ENCODE measurements around the gene GBX1.

The GBX1 gene

DNA sequence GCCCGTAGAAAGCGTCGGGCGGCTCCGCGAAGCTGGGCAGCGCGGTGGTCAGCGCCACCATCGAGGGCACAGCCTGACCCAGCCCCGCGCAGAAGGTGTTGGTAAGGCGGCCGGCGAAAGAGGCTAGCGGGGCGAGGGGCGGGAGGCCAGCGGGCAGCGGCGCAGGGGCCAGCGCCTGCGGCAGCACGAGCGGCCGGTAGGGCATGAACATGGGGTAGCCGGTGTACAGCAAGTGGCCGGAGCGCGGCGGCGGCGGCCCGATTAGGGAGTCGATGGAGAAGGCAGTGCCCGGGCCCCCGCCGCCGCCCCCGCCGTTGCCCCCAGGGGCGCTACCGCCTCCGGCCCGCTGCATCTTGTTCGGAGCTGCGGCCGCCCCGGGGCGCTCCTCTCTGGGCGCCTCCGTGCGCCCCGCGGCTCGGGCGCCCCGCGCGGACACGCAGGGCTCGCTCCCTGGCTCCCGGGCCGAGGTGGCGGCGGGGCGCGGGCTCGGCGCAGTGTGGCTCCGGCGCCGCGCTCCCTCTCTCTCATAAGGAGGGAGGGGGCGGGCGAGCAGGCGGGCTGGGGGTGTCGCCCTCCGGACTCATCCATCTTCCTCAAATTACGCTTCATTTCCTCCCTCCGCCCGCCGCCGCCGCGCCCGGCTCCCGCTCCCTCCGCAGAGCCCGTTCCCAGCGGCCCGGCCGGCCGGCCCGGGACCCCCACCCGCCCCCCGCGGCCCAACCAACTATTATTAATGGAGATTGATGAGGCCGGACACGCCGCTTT lies at the start of gene GBX1:
GBX1 (minus strand) TSS at position 498 of the 765 bp plus-strand sequence; CDS start at position 352, 146 bp downstream.
- Histone ChIP-seq H3K27ac (ENCODE audit: low read length) (no peak within 1 kb of the TSS), H3K4me3 (ENCODE audit: low read length) (peak within 1 kb of the TSS; percentile 59), H3K27me3 (ENCODE audit: insufficient read depth, low read length) (peaks cover 99% of the 10 kb centered on the region), H3K9ac (ENCODE audit: low read depth, low read length) (no peak within 1 kb of the TSS), H3K4me1 (ENCODE audit: insufficient read depth, low read length) (0 out of 2 replicates have a peak, but pooled peaks cover 3% of the 10 kb centered on the region), H3K36me3 (ENCODE audit: insufficient read depth, low read depth, low read length) (no peaks in the 10 kb centered on the region), H3K9me3 (ENCODE audit: insufficient read depth, low read depth, low read length) (no peaks in the 10 kb centered on the region)

GRCh38 chr7:151215396-151215795 lies 47.9 kb upstream of the GBX1 start:
- Histone ChIP-seq H3K4me1 (ENCODE audit: insufficient read depth, low read length) (peaks cover 4% of the 10 kb centered on the region; the same call in 1 of the 2 replicates), H3K36me3 (ENCODE audit: insufficient read depth, low read depth, low read length) (peaks cover 82% of the 10 kb centered on the region), H3K9me3 (ENCODE audit: insufficient read depth, low read depth, low read length) (no peaks in the 10 kb centered on the region), H3K4me3 (ENCODE audit: low read length) (no peak overlapping the region), H3K27ac (ENCODE audit: low read length) (no peak overlapping the region), H3K9ac (ENCODE audit: low read depth, low read length) (no peak overlapping the region), H3K27me3 (ENCODE audit: insufficient read depth, low read length) (no peaks in the 10 kb centered on the region)

- peaks cover 69% of the 10 kb centered on the region for H3K36me3 ChIP-seq (ENCODE audit: insufficient read depth, low read depth, low read length)
- H3K4me1 ChIP-seq (ENCODE audit: insufficient read depth, low read length): peaks cover 4% of the 10 kb centered on the region; the same call in 1 of the 2 replicates
- no peaks in the 10 kb centered on the region for H3K27me3 ChIP-seq (ENCODE audit: insufficient read depth, low read length)
- H3K9me3 ChIP-seq (ENCODE audit: insufficient read depth, low read depth, low read length): no peaks in the 10 kb centered on the region
- no peak overlapping the region for H3K9ac ChIP-seq (ENCODE audit: low read depth, low read length)
- no peak overlapping the region for H3K27ac ChIP-seq (ENCODE audit: low read length)
- H3K4me3 ChIP-seq (ENCODE audit: low read length): no peak overlapping the region
Measured at GRCh38 chr7:151213826-151214225, 46.3 kb upstream of the GBX1 start.

DNA sequence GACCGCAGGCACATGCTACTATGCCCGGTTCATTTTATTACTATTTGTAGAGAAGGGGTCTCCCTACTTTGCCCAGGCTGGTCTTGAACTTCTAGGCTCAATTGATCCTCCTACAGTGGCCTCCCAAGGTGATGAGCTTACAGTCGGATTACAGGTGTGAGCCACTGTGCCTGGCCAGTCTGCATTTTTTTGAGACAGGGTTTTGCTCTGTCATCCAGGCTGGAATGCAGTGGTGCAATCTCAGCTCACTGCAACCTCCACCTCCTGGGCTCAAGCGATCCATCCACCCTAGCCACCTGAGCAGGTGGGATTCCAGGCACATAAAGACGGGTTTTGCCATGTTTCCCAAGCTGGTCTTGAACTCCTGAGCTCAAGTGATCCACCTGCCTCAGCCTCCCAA lies 45.1 kb upstream of the GBX1 start:
- peaks cover 4% of the 10 kb centered on the region; the same call in 1 of the 2 replicates for H3K4me1 ChIP-seq (ENCODE audit: insufficient read depth, low read length)
- no peak overlapping the region for H3K4me3 ChIP-seq (ENCODE audit: low read length)
- H3K36me3 ChIP-seq (ENCODE audit: insufficient read depth, low read depth, low read length): peaks cover 57% of the 10 kb centered on the region
- H3K9me3 ChIP-seq (ENCODE audit: insufficient read depth, low read depth, low read length): no peaks in the 10 kb centered on the region
- H3K27me3 ChIP-seq (ENCODE audit: insufficient read depth, low read length): no peaks in the 10 kb centered on the region
- no peak overlapping the region for H3K9ac ChIP-seq (ENCODE audit: low read depth, low read length)
- no peak overlapping the region for H3K27ac ChIP-seq (ENCODE audit: low read length)

- no peak overlapping the region for H3K9ac ChIP-seq (ENCODE audit: low read depth, low read length)
- H3K27me3 ChIP-seq (ENCODE audit: insufficient read depth, low read length): no peaks in the 10 kb centered on the region
- no peak overlapping the region for H3K4me3 ChIP-seq (ENCODE audit: low read length)
- peaks cover 4% of the 10 kb centered on the region; the same call in 1 of the 2 replicates for H3K4me1 ChIP-seq (ENCODE audit: insufficient read depth, low read length)
- no peaks in the 10 kb centered on the region for H3K9me3 ChIP-seq (ENCODE audit: insufficient read depth, low read depth, low read length)
- peaks cover 44% of the 10 kb centered on the region for H3K36me3 ChIP-seq (ENCODE audit: insufficient read depth, low read depth, low read length)
- H3K27ac ChIP-seq (ENCODE audit: low read length): no peak overlapping the region
Measured at GRCh38 chr7:151211155-151211772, 43.8 kb upstream of the GBX1 start.

GRCh38 chr7:151210087-151210854 lies 42.8 kb upstream of the GBX1 start, which contains the start of gene H2BK1:
Gene H2BK1, minus strand, starts transcription at chr7:151210488. Its CDS starts 170 bp downstream, at chr7:151210318.
- Histone ChIP-seq H3K27me3 (ENCODE audit: insufficient read depth, low read length) (no peaks in the 10 kb centered on the region; the same call in 1 of the 2 replicates), H3K4me3 (ENCODE audit: low read length) (no peak within 1 kb of the TSS), H3K27ac (ENCODE audit: low read length) (no peak within 1 kb of the TSS), H3K9ac (ENCODE audit: low read depth, low read length) (no peak within 1 kb of the TSS), H3K9me3 (ENCODE audit: insufficient read depth, low read depth, low read length) (no peaks in the 10 kb centered on the region), H3K4me1 (ENCODE audit: insufficient read depth, low read length) (peaks cover 4% of the 10 kb centered on the region; the same call in 1 of the 2 replicates), H3K36me3 (ENCODE audit: insufficient read depth, low read depth, low read length) (peaks cover 34% of the 10 kb centered on the region)

DNA sequence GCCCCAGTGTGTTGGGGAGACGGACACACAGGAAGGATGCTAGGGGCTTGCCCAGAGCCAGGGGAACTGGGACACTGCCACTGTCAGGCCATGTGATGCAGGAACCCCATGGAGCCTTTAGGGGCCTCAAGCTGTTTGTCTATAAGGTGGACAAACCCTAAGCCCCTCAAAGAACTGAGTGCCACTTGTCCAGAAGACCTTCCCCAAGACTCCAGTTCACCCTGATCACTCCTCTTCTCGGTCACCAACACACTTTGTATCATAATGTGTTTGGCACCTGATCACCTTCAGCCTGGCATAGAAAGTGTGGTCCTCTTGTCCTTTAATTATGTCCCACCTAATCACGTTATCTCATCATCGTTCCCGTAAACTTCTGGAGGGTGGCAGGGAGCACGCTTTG lies 42.1 kb upstream of the GBX1 start:
- Histone ChIP-seq H3K36me3 (ENCODE audit: insufficient read depth, low read depth, low read length) (peaks cover 27% of the 10 kb centered on the region), H3K4me3 (ENCODE audit: low read length) (no peak overlapping the region), H3K27me3 (ENCODE audit: insufficient read depth, low read length) (no peaks in the 10 kb centered on the region; the same call in 1 of the 2 replicates), H3K9ac (ENCODE audit: low read depth, low read length) (no peak overlapping the region), H3K4me1 (ENCODE audit: insufficient read depth, low read length) (peaks cover 4% of the 10 kb centered on the region; the same call in 1 of the 2 replicates), H3K27ac (ENCODE audit: low read length) (no peak overlapping the region), H3K9me3 (ENCODE audit: insufficient read depth, low read depth, low read length) (no peaks in the 10 kb centered on the region)

GRCh38 chr7:151208253-151208862 lies 40.9 kb upstream of the GBX1 start:
- H3K27ac ChIP-seq (ENCODE audit: low read length): no peak overlapping the region
- H3K4me1 ChIP-seq (ENCODE audit: insufficient read depth, low read length): peaks cover 4% of the 10 kb centered on the region; the same call in 1 of the 2 replicates
- H3K36me3 ChIP-seq (ENCODE audit: insufficient read depth, low read depth, low read length): peaks cover 15% of the 10 kb centered on the region; the same call in 1 of the 2 replicates
- H3K27me3 ChIP-seq (ENCODE audit: insufficient read depth, low read length): no peaks in the 10 kb centered on the region; the same call in 1 of the 2 replicates
- H3K4me3 ChIP-seq (ENCODE audit: low read length): no peak overlapping the region
- no peak overlapping the region for H3K9ac ChIP-seq (ENCODE audit: low read depth, low read length)
- H3K9me3 ChIP-seq (ENCODE audit: insufficient read depth, low read depth, low read length): no peaks in the 10 kb centered on the region

DNA sequence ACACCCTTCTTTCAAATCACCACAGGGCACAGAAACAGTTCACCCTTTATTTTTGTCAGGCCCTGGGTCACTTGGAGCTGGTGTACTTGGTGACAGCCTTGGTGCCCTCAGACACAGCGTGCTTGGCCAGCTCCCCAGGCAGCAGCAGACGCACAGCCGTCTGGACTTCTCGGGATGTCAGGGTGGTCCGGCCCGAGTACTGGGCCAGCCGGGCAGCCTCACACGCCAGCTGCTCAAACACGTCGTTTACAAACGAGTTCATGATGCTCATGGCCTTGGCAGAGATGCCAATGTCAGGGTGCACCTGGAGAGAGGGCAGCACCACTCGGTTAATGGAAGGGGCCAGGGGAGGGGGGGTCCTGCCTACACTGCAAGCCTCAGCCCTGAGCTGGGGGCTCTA lies 40.3 kb upstream of the GBX1 start:
- H3K27me3 ChIP-seq (ENCODE audit: insufficient read depth, low read length): no peaks in the 10 kb centered on the region; the same call in 1 of the 2 replicates
- H3K36me3 ChIP-seq (ENCODE audit: insufficient read depth, low read depth, low read length): peaks cover 9% of the 10 kb centered on the region; the same call in 1 of the 2 replicates

GRCh38 chr7:151207315-151207714 lies 39.8 kb upstream of the GBX1 start:
- no peak overlapping the region for H3K4me3 ChIP-seq (ENCODE audit: low read length)
- H3K9me3 ChIP-seq (ENCODE audit: insufficient read depth, low read depth, low read length): no peaks in the 10 kb centered on the region
- H3K27me3 ChIP-seq (ENCODE audit: insufficient read depth, low read length): no peaks in the 10 kb centered on the region; the same call in 1 of the 2 replicates
- H3K9ac ChIP-seq (ENCODE audit: low read depth, low read length): no peak overlapping the region
- H3K36me3 ChIP-seq (ENCODE audit: insufficient read depth, low read depth, low read length): peaks cover 4% of the 10 kb centered on the region; the same call in 1 of the 2 replicates
- H3K4me1 ChIP-seq (ENCODE audit: insufficient read depth, low read length): peaks cover 4% of the 10 kb centered on the region; the same call in 1 of the 2 replicates
- no peak overlapping the region for H3K27ac ChIP-seq (ENCODE audit: low read length)

More for the DNA sequence above, 40.3 kb upstream of the GBX1 start:
- Histone ChIP-seq H3K9me3 (ENCODE audit: insufficient read depth, low read depth, low read length) (no peaks in the 10 kb centered on the region), H3K4me3 (ENCODE audit: low read length) (no peak overlapping the region), H3K27ac (ENCODE audit: low read length) (no peak overlapping the region), H3K4me1 (ENCODE audit: insufficient read depth, low read length) (peaks cover 4% of the 10 kb centered on the region; the same call in 1 of the 2 replicates), H3K9ac (ENCODE audit: low read depth, low read length) (no peak overlapping the region)

- no peak overlapping the region for H3K4me3 ChIP-seq (ENCODE audit: low read length)
- no peaks in the 10 kb centered on the region; the same call in 1 of the 2 replicates for H3K27me3 ChIP-seq (ENCODE audit: insufficient read depth, low read length)
- H3K4me1 ChIP-seq (ENCODE audit: insufficient read depth, low read length): peaks cover 4% of the 10 kb centered on the region; the same call in 1 of the 2 replicates
- 0 out of 2 replicates have a peak, but pooled peaks cover under 1% of the 10 kb centered on the region for H3K36me3 ChIP-seq (ENCODE audit: insufficient read depth, low read depth, low read length)
- H3K9ac ChIP-seq (ENCODE audit: low read depth, low read length): no peak overlapping the region
- H3K27ac ChIP-seq (ENCODE audit: low read length): no peak overlapping the region
- no peaks in the 10 kb centered on the region for H3K9me3 ChIP-seq (ENCODE audit: insufficient read depth, low read depth, low read length)
Measured at GRCh38 chr7:151206914-151207313, 39.4 kb upstream of the GBX1 start.

Measured in iPS-20b (cell line).